ENCODE data around the gene ARID1B.

ARID1B gene

DNA sequence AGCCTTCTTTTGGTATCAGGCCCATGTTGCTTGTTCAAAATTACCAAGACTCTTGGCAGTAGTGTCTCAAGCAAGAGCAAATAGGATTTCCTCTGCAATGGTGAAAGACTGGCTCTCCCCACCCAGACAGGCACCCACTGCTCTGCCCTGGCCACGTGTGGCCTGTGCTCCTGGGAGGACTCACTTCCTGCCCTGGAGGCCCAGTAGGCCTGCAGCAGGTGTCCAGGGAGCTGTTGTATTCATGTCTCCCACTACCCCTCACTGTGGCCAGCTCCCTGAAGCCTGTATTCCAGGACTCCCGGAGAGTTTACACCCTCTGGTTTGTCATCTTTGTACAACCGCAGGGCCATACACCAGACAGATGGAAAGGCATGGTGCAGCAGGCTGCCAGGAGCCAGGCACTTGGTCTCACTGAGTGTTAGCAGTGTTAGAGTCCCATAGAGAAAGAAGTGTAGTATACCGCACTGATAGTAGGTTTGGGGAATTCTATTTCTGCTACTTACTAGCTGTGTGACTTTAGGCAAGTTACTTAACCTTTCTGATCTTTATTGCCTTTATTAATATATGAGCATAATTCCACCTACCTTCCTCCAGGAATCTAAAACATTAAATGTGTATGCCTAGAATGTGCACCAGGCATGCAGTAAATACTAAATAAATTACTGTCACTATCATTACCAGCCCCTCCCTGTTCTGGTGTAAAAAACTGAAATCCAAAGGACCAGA, 386.4 kb downstream of the ARID1B start:
- no peak overlapping the region for H3K4me3 ChIP-seq (ENCODE audit: insufficient read depth, low read depth, low read length)
- WGBS, 2 experiments = 89 to 93% methylated on average over 4 of the region's 4 CpGs
- H3K27ac ChIP-seq (ENCODE audit: insufficient read depth, low read depth, low read length, poor library complexity, severe bottlenecking) = peak overlapping the region; percentile 71

DNA sequence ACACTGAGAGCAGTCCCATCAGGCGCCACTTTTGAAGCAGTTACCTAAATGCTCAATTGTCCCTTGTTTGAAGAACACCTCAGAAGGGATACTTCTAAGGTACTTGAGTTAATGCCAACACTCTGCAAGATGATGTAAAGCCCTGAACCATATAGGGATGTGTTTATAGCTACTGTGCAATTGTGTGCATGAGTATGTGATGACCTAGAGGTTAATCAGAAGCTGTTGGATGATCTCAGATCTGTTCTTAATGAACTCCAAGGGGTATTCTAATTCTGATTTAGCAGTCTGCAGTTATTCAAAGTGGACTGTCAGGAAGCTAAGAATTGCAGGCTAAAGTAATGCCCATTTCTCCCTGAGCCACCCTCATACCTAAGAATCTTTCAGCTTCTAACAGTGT, 387.8 kb downstream of the ARID1B start:
- 97 to 100% methylated on average over 1 of the region's 1 CpG for WGBS, 2 experiments
- peaks cover 10% of the 10 kb centered on the region for H3K4me1 ChIP-seq (ENCODE audit: control insufficient read depth, insufficient read depth, low read length)
- no peaks in the 10 kb centered on the region for H3K27me3 ChIP-seq (ENCODE audit: control insufficient read depth, insufficient read depth, low read length, poor library complexity, severe bottlenecking)
- H3K9me3 ChIP-seq (ENCODE audit: control insufficient read depth, low read length) = no peaks in the 10 kb centered on the region
- no peak overlapping the region for H3K27ac ChIP-seq (ENCODE audit: insufficient read depth, low read depth, low read length, poor library complexity, severe bottlenecking)
- H3K36me3 ChIP-seq (ENCODE audit: control insufficient read depth, insufficient read depth, low read length) = peaks cover 13% of the 10 kb centered on the region
- H3K4me3 ChIP-seq (ENCODE audit: insufficient read depth, low read depth, low read length) = no peak overlapping the region

More for the DNA sequence above, 386.4 kb downstream of the ARID1B start:
- no peaks in the 10 kb centered on the region for H3K9me3 ChIP-seq (ENCODE audit: control insufficient read depth, low read length)
- peaks cover 9% of the 10 kb centered on the region for H3K36me3 ChIP-seq (ENCODE audit: control insufficient read depth, insufficient read depth, low read length)
- no peaks in the 10 kb centered on the region for H3K27me3 ChIP-seq (ENCODE audit: control insufficient read depth, insufficient read depth, low read length, poor library complexity, severe bottlenecking)
- H3K4me1 ChIP-seq (ENCODE audit: control insufficient read depth, insufficient read depth, low read length) = peaks cover 10% of the 10 kb centered on the region

DNA sequence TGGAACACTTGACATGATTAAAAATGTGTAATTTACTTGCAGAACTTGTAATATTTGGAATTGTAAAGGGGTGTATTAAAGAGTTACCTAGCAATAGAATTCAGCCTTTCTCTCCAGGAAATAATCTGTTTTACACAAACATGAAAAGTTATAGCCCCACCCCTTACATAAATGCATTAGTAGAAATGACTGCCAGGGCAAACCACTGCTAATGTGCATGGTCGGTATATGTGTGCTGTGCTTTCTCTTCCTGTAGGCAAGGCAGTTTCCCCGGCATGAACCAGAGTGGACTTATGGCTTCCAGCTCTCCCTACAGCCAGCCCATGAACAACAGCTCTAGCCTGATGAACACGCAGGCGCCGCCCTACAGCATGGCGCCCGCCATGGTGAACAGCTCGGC, 389.6 kb downstream of the ARID1B start:
- no peak overlapping the region for H3K4me3 ChIP-seq (ENCODE audit: insufficient read depth, low read depth, low read length)
- 95 to 96% methylated on average over 8 of the region's 8 CpGs for WGBS, 2 experiments

DNA sequence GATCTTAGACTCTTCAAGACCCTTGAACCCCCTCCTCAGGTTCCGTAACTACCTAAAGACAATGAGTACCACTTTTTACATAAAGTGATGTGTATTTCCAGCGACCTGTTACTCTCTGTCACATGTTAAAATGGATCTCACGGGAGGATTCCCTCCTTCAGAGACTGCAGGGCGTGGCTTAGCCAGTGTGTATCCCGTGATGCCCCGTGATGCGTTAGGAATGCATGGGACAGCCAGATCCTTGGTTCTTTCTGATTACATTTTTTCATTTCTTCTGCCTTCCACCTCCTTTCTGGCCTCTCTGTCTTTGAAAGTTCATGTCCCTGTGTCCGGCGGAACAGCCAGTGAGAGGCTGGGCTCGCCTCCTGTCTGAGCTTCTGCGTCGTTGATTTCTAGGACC, 390.7 kb downstream of the ARID1B start:
- no peak overlapping the region for H3K4me3 ChIP-seq (ENCODE audit: insufficient read depth, low read depth, low read length)
- no peaks in the 10 kb centered on the region for H3K9me3 ChIP-seq (ENCODE audit: control insufficient read depth, low read length)
- H3K4me1 ChIP-seq (ENCODE audit: control insufficient read depth, insufficient read depth, low read length) = peaks cover 3% of the 10 kb centered on the region
- H3K36me3 ChIP-seq (ENCODE audit: control insufficient read depth, insufficient read depth, low read length) = peaks cover 13% of the 10 kb centered on the region
- WGBS, 2 experiments = 96% methylated on average over 12 of the region's 12 CpGs
- H3K27me3 ChIP-seq (ENCODE audit: control insufficient read depth, insufficient read depth, low read length, poor library complexity, severe bottlenecking) = no peaks in the 10 kb centered on the region
- H3K27ac ChIP-seq (ENCODE audit: insufficient read depth, low read depth, low read length, poor library complexity, severe bottlenecking) = no peak overlapping the region

More for the DNA sequence above, 389.6 kb downstream of the ARID1B start:
- Histone ChIP-seq H3K9me3 (ENCODE audit: control insufficient read depth, low read length) (no peaks in the 10 kb centered on the region), H3K36me3 (ENCODE audit: control insufficient read depth, insufficient read depth, low read length) (peaks cover 13% of the 10 kb centered on the region), H3K4me1 (ENCODE audit: control insufficient read depth, insufficient read depth, low read length) (peaks cover 10% of the 10 kb centered on the region), H3K27me3 (ENCODE audit: control insufficient read depth, insufficient read depth, low read length, poor library complexity, severe bottlenecking) (no peaks in the 10 kb centered on the region), H3K27ac (ENCODE audit: insufficient read depth, low read depth, low read length, poor library complexity, severe bottlenecking) (no peak overlapping the region)

DNA sequence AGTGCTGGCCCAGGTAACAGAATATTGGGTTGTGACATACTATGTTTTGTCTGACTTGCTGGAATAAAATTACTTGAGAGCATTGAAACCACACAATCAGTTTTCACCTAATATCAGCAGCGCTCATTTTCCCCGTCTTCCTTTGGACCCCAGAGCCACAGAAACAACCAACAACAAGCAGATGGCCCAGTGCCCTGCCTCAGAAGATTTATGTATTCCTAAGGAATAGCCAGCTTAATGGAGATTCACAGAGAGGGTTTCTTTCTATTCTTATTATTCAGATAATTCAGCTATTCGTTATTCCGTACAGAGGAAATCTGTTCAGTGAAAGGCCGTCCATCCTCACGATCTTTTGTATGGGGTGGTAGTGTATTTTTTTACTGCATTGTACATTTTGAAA, 391.3 kb downstream of the ARID1B start:
- Histone ChIP-seq H3K36me3 (ENCODE audit: control insufficient read depth, insufficient read depth, low read length) (peaks cover 13% of the 10 kb centered on the region), H3K4me1 (ENCODE audit: control insufficient read depth, insufficient read depth, low read length) (peaks cover 3% of the 10 kb centered on the region), H3K27me3 (ENCODE audit: control insufficient read depth, insufficient read depth, low read length, poor library complexity, severe bottlenecking) (no peaks in the 10 kb centered on the region), H3K4me3 (ENCODE audit: insufficient read depth, low read depth, low read length) (no peak overlapping the region), H3K9me3 (ENCODE audit: control insufficient read depth, low read length) (no peaks in the 10 kb centered on the region), H3K27ac (ENCODE audit: insufficient read depth, low read depth, low read length, poor library complexity, severe bottlenecking) (no peak overlapping the region)
- 98% methylated on average over 2 to 5 of the region's 6 CpGs for WGBS, 2 experiments

DNA sequence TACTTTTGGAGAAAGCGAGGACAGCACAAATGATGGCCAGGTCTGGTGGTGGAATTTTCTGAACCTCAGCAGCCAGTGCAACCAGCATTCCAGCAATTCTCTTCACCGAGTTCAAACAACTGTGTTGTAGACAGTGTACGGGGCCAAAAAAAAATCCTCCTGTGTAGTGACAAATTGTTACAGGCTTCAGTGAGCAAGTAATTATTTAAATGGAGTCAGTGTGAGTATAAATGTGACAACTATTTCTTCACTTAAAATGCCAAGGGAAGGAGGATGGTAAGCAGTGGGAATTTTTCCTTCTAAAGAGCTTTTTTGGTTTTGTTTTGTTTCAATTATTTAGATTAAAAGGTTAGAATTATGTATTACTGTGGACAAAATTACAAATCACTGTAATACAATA, 392.0 kb downstream of the ARID1B start:
- H3K9me3 ChIP-seq (ENCODE audit: control insufficient read depth, low read length) = no peaks in the 10 kb centered on the region
- peaks cover 11% of the 10 kb centered on the region for H3K36me3 ChIP-seq (ENCODE audit: control insufficient read depth, insufficient read depth, low read length)
- H3K4me3 ChIP-seq (ENCODE audit: insufficient read depth, low read depth, low read length) = no peak overlapping the region
- peaks cover 3% of the 10 kb centered on the region for H3K4me1 ChIP-seq (ENCODE audit: control insufficient read depth, insufficient read depth, low read length)
- no peak overlapping the region for H3K27ac ChIP-seq (ENCODE audit: insufficient read depth, low read depth, low read length, poor library complexity, severe bottlenecking)
- 96 to 100% methylated on average over 3 of the region's 3 CpGs for WGBS, 2 experiments
- H3K27me3 ChIP-seq (ENCODE audit: control insufficient read depth, insufficient read depth, low read length, poor library complexity, severe bottlenecking) = no peaks in the 10 kb centered on the region

DNA sequence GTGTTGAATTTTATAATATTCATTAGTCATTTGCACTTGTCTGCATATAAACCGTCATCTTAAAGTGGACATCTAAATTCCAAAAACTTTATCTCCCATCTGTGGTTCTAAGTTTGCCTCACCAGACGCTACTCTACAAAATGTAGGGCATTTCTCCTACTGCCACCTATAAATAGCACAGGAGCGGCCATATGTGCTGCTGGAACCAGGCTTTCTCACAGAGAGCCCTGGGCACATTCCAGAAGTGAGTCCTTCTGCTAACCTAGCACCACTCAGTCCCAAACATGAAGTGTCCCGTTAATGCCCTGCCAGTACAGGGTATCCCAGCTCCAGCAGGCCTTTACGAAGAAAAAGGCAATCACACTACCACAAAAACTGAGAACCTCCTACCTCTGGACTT, 392.5 kb downstream of the ARID1B start:
- Histone ChIP-seq H3K9me3 (ENCODE audit: control insufficient read depth, low read length) (no peaks in the 10 kb centered on the region), H3K4me3 (ENCODE audit: insufficient read depth, low read depth, low read length) (no peak overlapping the region), H3K27me3 (ENCODE audit: control insufficient read depth, insufficient read depth, low read length, poor library complexity, severe bottlenecking) (no peaks in the 10 kb centered on the region), H3K27ac (ENCODE audit: insufficient read depth, low read depth, low read length, poor library complexity, severe bottlenecking) (no peak overlapping the region), H3K4me1 (ENCODE audit: control insufficient read depth, insufficient read depth, low read length) (peaks cover 3% of the 10 kb centered on the region), H3K36me3 (ENCODE audit: control insufficient read depth, insufficient read depth, low read length) (peaks cover 10% of the 10 kb centered on the region)
- WGBS, 2 experiments = 93 to 96% methylated on average over 5 of the region's 5 CpGs

DNA sequence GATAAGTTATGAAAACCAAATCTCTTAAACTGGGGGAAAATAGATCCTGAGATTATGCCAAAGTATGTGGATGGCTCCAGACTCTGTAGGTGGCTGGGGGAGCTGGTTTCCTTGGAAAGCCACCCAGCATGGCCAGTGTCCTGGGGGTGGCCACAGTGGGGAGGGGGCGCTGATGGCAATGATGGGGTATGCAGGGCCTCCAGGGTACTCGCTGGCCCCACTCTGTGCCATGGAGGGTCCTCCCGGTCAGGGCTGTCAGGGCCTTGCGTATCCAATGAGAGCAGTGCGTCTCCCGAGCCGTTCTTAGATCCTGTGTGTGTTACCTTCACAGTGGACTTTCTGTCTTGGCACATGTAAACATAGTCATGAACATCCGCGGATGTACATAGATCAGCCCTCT, 393.4 kb downstream of the ARID1B start:
- H3K4me1 ChIP-seq (ENCODE audit: control insufficient read depth, insufficient read depth, low read length) = peaks cover 3% of the 10 kb centered on the region
- no peaks in the 10 kb centered on the region for H3K27me3 ChIP-seq (ENCODE audit: control insufficient read depth, insufficient read depth, low read length, poor library complexity, severe bottlenecking)
- no peaks in the 10 kb centered on the region for H3K9me3 ChIP-seq (ENCODE audit: control insufficient read depth, low read length)
- no peak overlapping the region for H3K4me3 ChIP-seq (ENCODE audit: insufficient read depth, low read depth, low read length)
- H3K36me3 ChIP-seq (ENCODE audit: control insufficient read depth, insufficient read depth, low read length) = peaks cover 10% of the 10 kb centered on the region
- WGBS, 2 experiments = 96 to 97% methylated on average over 9 of the region's 9 CpGs
- H3K27ac ChIP-seq (ENCODE audit: insufficient read depth, low read depth, low read length, poor library complexity, severe bottlenecking) = no peak overlapping the region

DNA sequence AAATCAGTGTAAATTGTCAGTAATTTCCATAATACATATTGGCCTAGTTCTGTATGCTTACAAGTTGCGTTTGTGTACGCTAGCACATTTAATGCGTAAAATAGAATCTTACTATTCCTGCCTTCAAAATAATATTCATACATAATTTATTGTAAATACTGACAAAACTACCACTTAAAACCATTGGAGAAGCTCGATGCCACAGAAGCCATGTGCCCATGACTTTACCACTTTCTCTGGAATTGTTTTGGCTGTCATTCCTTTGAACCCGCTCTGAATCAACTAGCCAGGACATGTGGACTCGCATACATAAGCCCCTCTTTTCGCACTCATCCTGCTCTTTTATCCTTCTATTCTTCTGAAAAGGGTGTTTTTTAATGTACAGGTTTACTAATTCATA, 394.6 kb downstream of the ARID1B start:
- H3K4me3 ChIP-seq (ENCODE audit: insufficient read depth, low read depth, low read length) = no peak overlapping the region
- no peaks in the 10 kb centered on the region for H3K27me3 ChIP-seq (ENCODE audit: control insufficient read depth, insufficient read depth, low read length, poor library complexity, severe bottlenecking)
- H3K9me3 ChIP-seq (ENCODE audit: control insufficient read depth, low read length) = no peaks in the 10 kb centered on the region
- peaks cover 10% of the 10 kb centered on the region for H3K36me3 ChIP-seq (ENCODE audit: control insufficient read depth, insufficient read depth, low read length)
- WGBS, 2 experiments = 96 to 97% methylated on average over 7 of the region's 7 CpGs
- peaks cover 3% of the 10 kb centered on the region for H3K4me1 ChIP-seq (ENCODE audit: control insufficient read depth, insufficient read depth, low read length)
- no peak overlapping the region for H3K27ac ChIP-seq (ENCODE audit: insufficient read depth, low read depth, low read length, poor library complexity, severe bottlenecking)

DNA sequence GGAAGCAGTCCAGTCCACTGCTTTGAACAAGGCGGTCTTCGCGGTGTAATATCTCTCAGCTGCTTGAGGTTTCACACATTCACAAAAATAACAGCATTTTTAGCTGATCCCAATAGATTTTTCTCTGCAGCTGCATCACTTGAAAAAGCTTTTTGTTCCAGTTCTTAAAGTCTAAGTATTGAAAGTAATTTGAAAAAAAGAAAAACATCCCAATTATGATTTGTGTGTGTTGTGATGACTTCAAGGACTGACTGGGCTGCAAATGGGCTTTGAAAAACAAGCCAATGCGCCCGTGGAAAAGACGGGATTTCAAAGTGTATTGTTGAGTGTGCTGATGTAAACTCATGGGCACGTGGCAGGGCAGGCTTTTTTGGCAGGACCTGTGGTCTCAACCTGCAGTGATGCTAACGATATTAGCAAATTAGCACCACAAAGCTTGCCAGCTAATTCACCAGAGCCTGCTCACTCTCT, 395.1 kb downstream of the ARID1B start:
- no peaks in the 10 kb centered on the region for H3K27me3 ChIP-seq (ENCODE audit: control insufficient read depth, insufficient read depth, low read length, poor library complexity, severe bottlenecking)
- no peak overlapping the region for H3K4me3 ChIP-seq (ENCODE audit: insufficient read depth, low read depth, low read length)
- WGBS, 2 experiments = 72% methylated on average over 8 of the region's 8 CpGs

More for the DNA sequence above, 395.1 kb downstream of the ARID1B start:
- peaks cover 7% of the 10 kb centered on the region for H3K36me3 ChIP-seq (ENCODE audit: control insufficient read depth, insufficient read depth, low read length)
- no peak overlapping the region for H3K27ac ChIP-seq (ENCODE audit: insufficient read depth, low read depth, low read length, poor library complexity, severe bottlenecking)
- no peaks in the 10 kb centered on the region for H3K9me3 ChIP-seq (ENCODE audit: control insufficient read depth, low read length)
- peaks cover 3% of the 10 kb centered on the region for H3K4me1 ChIP-seq (ENCODE audit: control insufficient read depth, insufficient read depth, low read length)

Data from ectodermal cell (in vitro differentiated cells).